ENCODE results near the gene SYTL2. TPM values are rescaled to one million over a fixed set of nuclear protein-coding genes. Genes with fewer than 3 reads are reported as not detected.
A peak's percentile ranks its signal among the peaks of the same experiment; 100 is the strongest.

The SYTL2 gene
- total RNA-seq, 2 donors from 2014 or later, result 4.6 to 7.5 TPM

GRCh38 chr11:85647078-85647477 is 163.9 kb downstream of the SYTL2 start:
- no peaks in the 10 kb centered on the region for H3K9me3 Mint-ChIP-seq
- no peak for DNase-seq (ENCODE audit: low spot score in 2 of 2)
- peak overlapping the region; percentile 92 to 99 for H3K27ac Mint-ChIP-seq

More at GRCh38 chr11:85647078-85647477, 163.9 kb downstream of the SYTL2 start:
- H3K36me3 Mint-ChIP-seq, result peaks cover 6 to 16% of the 10 kb centered on the region in 2 donors
- peak in 1 of 2 donors; percentile 7 for ATAC-seq

Other genes with a start within 250 kb of the SYTL2 start
- gene DLG2, start 183.8 kb downstream of the SYTL2 start, total RNA-seq, result 1 to 10 TPM; 4.2 to 5.4 TPM
- 100 to 1,000 TPM in 1 of 2 donors, 10 to 100 TPM in 1; 77.0 to 104 TPM for gene TMEM126B, start 182.5 kb downstream of the SYTL2 start, total RNA-seq
- gene TMEM126A, start 163.2 kb downstream of the SYTL2 start, total RNA-seq, result 10 to 100 TPM; 36.5 to 60.3 TPM
- gene CREBZF, start 146.0 kb downstream of the SYTL2 start, total RNA-seq, result 10 to 100 TPM; 61.0 to 65.7 TPM
- not detected for gene CCDC89, start 124.9 kb downstream of the SYTL2 start, total RNA-seq
- gene CCDC83, start 44.2 kb upstream of the SYTL2 start, total RNA-seq, result under 1 TPM in 1 of 2 donors, not detected in 1; 0.19 TPM